Activated effector memory CD4-positive, alpha-beta T cell treated with anti-CD3 and anti-CD28 coated beads, Interleukin-2, amount 50 U/mL, for 16 hours (primary cell): Measurements from ENCODE around the gene EPHB4.
"Not testable (repeated sequence)": the region's sequence is repeated elsewhere in the genome, so short reads cannot be mapped to it uniquely, and the experiment has no call there.

Experiments used
- DNase-seq: peaks from one replicate; pipeline ENCODE4 v3.0.0-alpha.2; 2020

EPHB4 gene

DNA sequence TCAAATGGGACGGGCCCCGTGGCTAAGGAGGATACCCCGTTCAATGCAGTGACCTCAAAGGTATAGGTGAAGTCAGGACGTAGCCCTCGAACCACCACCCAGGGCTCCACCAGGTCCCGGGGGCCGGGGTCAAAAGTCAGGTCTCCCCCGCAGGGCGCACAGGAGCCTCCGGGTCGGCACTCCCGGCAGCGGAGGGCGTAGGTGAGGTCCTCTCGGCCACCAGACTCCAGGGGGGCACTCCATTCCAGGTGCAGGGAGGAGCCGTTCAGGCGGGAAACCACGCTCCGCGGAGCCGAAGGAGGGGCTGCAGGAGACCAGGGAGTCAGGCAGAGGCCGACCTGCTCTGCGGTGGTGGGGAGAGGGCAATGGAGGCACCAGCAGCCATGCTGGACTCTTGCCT lies 7.7 kb downstream of the EPHB4 start:
- no peak for DNase-seq

DNA sequence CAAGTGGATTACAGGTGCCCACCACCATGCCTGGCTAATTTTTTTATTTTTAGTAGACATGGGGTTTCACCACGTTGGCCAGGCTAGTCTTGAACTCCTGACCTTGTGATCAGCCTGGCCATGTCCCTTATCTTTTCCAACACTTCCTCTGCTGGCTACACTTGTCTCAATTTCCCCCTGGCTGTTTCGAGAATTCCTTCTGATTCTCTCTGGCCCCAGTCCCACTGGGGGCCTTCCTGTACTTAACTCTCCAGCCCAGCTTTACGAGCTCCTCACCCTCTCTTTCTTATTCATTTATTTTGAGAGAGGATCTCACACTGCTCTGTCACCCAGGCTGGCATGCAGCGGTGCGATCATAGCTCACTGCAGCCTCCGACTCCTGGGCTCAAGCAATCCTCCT lies 8.5 kb downstream of the EPHB4 start:
- DNase-seq: no peak

- no peak for DNase-seq
Observed at GRCh38 chr7:100818366-100818765, 9.0 kb downstream of the EPHB4 start.

- no peak for DNase-seq
Observed at GRCh38 chr7:100817097-100817496, 10.2 kb downstream of the EPHB4 start.

DNA sequence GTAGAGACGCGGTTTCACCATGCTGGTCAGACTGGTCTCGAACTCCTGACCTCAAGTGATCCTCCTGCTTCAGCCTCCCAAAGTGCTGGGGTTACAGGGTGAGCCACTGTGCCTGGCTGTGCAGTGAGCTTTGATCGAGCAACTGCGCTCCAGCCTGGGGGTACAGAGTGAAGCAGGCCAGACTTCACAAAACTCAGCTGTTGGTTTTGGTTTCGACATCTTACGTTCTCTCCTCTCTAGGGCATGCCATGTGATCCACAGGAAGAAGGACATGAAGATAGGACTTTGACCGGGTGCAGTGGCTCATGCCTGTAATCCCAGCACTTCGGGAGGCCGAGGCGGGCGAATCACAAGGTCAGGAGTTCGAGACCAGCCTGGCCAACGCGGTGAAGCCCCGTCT lies 10.8 kb downstream of the EPHB4 start:
- DNase-seq: not testable (repeated sequence)

DNA sequence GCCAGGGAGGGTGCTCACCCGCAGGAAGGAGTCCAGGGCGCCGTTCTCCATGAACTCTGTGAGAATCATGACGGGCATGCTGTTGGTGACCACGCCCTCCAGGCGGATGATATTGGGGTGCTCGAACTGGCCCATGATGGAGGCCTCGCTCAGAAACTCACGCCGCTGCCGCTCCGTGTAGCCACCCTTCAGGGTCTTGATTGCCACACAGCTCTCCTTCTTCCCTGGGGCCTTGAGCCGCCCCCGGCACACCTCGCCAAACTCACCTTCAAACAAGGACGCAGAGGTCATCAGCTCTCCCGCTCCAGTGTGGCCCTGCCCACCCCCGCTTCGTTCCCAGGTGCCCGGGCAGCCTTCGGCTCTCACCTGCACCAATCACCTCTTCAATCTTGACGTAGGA lies 14.6 kb downstream of the EPHB4 start:
- no peak for DNase-seq

- no peak for DNase-seq
Observed at GRCh38 chr7:100811480-100811879, 15.8 kb downstream of the EPHB4 start.

DNA sequence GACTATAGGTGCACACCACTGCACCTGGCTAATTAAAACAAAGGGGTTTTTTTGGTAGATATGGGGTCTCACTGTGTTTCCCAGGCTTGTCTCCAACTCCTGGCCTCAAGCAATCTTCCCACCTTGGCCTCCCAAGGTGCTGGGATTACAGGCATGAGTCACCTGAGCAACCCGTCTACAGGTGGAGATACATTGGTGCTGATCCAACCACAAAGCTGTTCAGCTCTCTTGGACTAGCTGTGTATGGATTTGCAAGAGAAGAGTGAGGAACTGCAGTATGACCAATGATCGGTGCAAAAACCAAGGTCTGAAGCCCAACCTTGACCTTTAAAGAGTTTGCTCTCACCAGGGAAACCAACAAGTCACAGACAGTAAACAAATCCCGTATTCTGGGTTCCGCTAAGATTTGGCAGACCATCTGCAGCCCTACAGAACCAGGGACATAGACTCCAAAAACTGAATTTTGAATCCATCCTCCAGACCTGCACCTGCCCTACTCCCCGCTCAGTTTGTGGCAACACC lies 18.9 kb downstream of the EPHB4 start:
- no peak for DNase-seq

GRCh38 chr7:100806883-100807282 lies 20.4 kb downstream of the EPHB4 start:
- not testable (repeated sequence) for DNase-seq

GRCh38 chr7:100806276-100806675 lies 21.0 kb downstream of the EPHB4 start:
- DNase-seq: no peak

DNA sequence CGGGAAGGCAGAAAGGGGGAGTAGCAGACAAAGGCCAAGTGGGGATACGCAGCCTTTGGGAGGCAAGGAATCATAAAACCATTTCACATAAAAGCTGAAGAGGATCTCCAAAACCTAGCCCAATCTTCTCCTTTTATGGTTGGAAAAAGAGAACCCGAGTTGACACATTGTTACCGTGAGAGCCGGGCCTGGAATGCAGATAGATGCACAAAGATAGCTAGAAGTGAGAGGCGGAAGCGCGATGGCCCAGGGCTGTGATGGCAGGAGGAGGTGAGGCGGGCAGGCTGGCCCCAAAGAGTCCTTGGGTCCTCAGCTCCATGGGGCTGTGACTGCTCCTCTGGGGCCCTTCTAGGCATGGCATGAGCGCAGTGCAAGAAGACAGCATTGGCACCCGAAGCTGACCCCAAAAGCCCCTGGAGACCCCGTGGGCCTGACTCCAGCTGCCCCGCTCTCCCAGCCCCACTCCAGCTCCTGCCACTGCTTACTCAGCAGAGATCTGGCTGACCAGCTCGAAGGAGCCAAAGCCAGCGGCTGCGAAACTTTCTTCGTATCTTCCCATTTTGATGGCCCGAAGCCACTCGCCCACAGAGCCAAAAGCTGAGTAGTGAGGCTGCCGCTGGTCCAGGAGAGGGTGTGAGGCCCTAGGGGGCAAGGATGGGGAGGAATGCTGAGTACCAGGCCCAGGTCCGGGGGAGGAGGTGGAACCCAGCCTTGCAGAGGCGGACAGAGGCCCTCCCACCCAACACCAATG lies 22.5 kb downstream of the EPHB4 start:
- no peak for DNase-seq

GRCh38 chr7:100803398-100804161 lies 23.7 kb downstream of the EPHB4 start:
- DNase-seq: peak; percentile 68

DNA sequence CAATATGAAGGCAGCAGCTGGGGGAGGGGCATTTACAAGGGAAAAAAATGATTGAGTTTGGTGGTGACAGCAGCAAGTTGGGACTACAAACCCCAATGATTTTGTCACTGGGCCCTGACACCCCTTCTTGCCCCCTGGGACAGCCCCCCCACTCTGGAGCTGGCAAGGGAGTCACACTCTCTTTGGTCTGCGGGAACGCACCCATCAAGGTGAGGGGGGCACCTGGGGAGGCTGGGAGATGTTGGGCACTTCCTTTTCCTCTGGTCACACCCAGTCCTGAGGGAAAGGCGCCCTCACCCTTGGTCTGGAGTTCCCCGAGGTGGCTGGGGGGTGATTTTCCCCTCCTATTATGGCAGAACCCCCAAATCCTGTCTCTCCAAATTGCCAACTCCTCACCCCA lies 24.4 kb downstream of the EPHB4 start:
- no peak for DNase-seq

DNA sequence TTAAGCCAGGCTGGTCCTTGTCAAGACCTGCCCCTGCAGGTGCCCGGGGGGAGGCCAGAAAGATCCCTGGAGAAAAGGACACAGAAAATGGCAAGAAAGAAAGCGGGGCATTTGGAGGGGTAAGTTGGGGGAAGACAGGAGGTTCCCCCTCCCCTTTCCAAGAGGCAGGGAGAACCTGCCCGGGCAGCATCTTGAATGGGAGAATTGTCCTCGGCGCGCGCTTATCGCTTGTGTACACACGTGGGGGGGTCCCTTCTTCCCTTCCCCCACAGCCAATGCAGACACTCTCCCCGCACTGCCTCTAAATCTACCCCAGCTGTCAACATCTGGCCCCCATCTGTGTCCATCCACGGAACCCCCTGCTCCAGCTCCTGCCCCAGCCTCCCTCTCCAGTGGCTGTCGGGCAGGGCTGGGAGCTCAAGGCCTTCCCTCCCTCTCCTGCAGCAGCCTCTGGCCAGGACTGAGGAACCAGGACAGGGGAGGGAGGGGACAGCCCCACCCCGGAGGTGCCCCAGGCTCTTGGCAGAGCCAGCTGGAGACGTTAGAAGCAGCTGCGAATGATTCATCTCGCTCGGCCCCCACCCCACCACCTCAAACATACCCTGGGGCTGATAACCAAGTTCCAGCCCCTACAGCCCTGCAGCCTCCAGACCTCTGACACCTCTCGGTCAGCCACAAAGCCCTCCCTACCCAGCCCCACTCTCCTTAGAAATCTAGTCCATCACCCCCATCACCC lies 25.3 kb downstream of the EPHB4 start:
- no peak for DNase-seq

DNA sequence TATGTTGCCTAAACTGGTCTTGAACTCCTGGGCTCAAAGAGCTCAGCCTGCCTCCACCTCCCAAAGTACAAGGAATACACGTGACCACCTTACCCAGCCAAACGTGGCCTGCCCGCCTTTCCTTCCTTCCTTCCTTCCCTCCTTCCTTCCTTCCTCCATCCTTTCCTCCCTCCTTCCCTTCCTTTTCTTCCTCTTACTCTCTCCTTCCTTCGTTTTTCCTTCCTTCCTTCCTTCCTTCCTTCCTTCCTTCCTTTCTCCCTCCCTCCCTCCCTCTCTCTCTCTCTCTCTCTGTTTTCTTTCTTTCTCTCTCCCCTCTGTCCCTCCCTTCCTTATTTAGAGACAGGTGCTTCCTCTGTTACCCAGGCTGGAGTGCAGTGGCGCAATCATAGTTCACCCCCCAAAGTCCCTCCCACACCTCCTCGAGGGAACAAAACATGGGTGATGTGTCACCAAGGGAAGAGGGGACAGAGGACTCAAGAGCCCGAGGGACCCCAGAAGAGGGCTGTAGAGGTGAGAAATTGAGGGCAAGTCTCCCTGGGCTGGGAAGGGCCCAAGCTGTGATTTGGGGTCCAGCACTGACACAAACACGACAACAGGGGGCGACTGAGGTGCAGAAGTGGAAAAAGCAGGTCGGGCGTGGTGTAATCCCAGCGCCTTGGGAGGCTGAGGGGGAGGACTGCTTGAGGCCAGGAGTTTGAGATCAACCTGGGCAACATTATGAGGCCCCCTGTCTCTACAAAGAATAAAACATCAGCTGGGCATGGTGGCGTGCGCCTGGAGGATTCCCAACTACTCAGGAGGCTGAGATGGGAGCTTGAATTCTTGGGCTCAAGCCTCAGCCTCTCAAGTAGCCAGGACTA lies 28.1 kb downstream of the EPHB4 start:
- DNase-seq: peak; percentile 74

DNA sequence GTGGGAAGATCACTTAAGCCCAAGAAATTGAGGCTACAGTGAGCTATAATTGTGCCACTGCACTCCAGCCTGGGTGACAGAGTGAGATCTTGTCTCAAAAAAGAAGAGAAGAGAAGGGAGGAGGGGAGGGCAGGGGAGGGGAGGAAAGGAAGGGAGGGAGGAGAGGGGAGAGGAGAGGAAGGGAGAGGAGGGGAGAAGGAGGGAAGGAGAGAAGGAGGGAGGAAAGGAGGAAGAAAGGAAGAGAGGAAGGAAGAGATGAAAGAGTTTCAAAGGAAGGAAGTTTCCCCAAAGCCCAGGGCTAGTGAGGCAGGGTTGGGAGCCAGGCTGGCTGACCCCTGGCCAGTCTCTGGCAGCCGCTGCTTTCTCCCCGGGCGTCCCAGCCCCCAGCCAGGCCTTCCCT lies 32.6 kb downstream of the EPHB4 start:
- no peak for DNase-seq

- no peak for DNase-seq
Observed at GRCh38 chr7:100793806-100794660, 33.3 kb downstream of the EPHB4 start.

GRCh38 chr7:100791881-100792666 lies 35.2 kb downstream of the EPHB4 start:
- DNase-seq: no peak

- DNase-seq: no peak
Observed at GRCh38 chr7:100789055-100789454, 38.3 kb downstream of the EPHB4 start.

GRCh38 chr7:100786323-100786722 lies 41.0 kb downstream of the EPHB4 start:
- no peak for DNase-seq

DNA sequence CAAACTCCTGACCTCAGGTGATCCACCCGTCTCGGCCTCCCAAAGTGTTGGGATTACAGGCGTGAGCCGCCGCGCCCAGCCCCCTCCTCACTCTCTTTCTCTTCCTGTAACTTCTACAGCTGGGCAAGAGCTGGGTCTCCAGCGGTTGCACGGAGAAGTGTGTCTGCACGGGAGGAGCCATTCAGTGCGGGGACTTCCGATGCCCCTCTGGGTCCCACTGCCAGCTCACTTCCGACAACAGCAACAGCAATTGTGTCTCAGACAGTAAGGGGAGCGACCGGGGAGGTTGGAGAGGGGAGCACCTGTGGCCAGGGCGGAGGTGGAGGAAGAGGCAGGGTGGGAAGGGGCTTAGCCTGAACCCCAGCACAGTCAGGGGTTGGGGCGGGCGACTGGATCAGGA lies 41.4 kb downstream of the EPHB4 start:
- DNase-seq: no peak
